ENCODE data around the gene PCBP4. TPM values are rescaled to one million over a fixed set of nuclear protein-coding genes. Genes with fewer than 3 reads are reported as not detected.
A peak's percentile ranks its signal among the peaks of the same experiment; 100 is the strongest.

The PCBP4 gene
- 28.1 TPM for polyA plus RNA-seq (2013, experiment 1 of 2)
- 39.0 TPM for polyA plus RNA-seq (2013, experiment 2 of 2)

DNA sequence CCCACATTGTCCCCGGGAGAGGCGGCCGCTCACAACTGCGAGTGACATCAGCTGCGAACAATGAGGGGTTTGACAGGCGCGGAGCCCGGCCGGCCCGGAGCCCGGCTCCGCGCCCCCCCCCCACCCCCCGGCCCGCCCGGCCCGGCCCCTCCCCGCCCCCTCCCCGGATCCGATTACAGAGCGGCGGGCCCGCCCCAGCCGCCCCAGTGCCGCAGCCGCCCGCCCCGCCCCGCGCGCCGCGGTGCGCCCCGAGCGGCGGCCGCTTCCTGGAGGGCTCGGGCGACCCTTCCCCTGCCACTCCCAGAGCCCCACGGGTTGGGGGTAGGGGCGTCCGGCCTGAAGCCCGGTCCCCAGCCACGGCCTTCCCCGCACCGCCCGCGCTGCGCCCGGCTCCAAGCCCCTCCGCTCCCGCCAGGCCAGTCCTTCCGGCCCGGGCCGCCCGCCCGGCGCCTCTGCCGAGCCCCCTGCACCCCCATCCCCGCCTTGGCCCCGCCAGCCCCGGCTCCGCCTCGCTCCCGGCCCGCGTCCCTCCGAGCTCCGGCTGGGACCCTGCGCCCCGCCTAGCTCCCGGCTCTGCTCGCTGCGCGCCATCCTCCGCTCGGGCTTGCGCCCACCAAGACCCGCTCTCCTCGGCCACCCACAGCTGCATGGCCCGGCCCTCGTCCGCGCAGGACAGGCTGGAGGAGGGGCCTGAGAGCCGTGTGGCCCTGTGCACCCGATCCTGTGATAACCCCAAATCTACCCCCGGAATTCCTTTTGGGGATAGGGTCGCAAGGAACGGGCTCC, at the start of gene PCBP4:
TSS of gene PCBP4 (minus strand) at position 71 of the 786 bp plus-strand sequence. CDS start 6,214 bp downstream, outside the sequence.
- under 1% methylated on average over 72 of the region's 90 CpGs for WGBS
- Histone ChIP-seq H3K27me3 (ENCODE audit: insufficient read depth, low read length) (peaks cover 7% of the 10 kb centered on the region; the same call in 1 of the 2 replicates), H3K4me3 (ENCODE audit: low read length) (peak within 1 kb of the TSS; percentile 81), H3K36me3 (ENCODE audit: insufficient read depth, low read length) (no peaks in the 10 kb centered on the region), H3K27ac (ENCODE audit: low read depth, low read length) (peak within 1 kb of the TSS; percentile 94), H3K4me1 (ENCODE audit: insufficient read depth, low read length) (peaks cover 29% of the 10 kb centered on the region), H3K9ac (ENCODE audit: low read depth, low read length) (peak within 1 kb of the TSS; percentile 95), H3K9me3 (ENCODE audit: insufficient read depth, low read depth, low read length) (no peaks in the 10 kb centered on the region)

- H3K27me3 ChIP-seq (ENCODE audit: insufficient read depth, low read length), result no peaks in the 10 kb centered on the region
- H3K4me1 ChIP-seq (ENCODE audit: insufficient read depth, low read length), result no peaks in the 10 kb centered on the region
- no peak overlapping the region for H3K9ac ChIP-seq (ENCODE audit: low read depth, low read length)
- no peak overlapping the region for H3K27ac ChIP-seq (ENCODE audit: low read depth, low read length)
- H3K4me3 ChIP-seq (ENCODE audit: low read length), result no peak overlapping the region
- H3K9me3 ChIP-seq (ENCODE audit: insufficient read depth, low read depth, low read length), result no peaks in the 10 kb centered on the region
- 91% methylated on average over 13 of the region's 13 CpGs for WGBS
- no peaks in the 10 kb centered on the region for H3K36me3 ChIP-seq (ENCODE audit: insufficient read depth, low read length)
Observed at GRCh38 chr3:52015438-52016228, 48.4 kb upstream of the PCBP4 start.

- no peaks in the 10 kb centered on the region for H3K27me3 ChIP-seq (ENCODE audit: insufficient read depth, low read length)
- H3K36me3 ChIP-seq (ENCODE audit: insufficient read depth, low read length), result no peaks in the 10 kb centered on the region
- no peaks in the 10 kb centered on the region for H3K9me3 ChIP-seq (ENCODE audit: insufficient read depth, low read depth, low read length)
- H3K4me3 ChIP-seq (ENCODE audit: low read length), result no peak overlapping the region
- no peak overlapping the region for H3K9ac ChIP-seq (ENCODE audit: low read depth, low read length)
- no peak overlapping the region for H3K27ac ChIP-seq (ENCODE audit: low read depth, low read length)
- no peaks in the 10 kb centered on the region for H3K4me1 ChIP-seq (ENCODE audit: insufficient read depth, low read length)
- WGBS, result 70% methylated on average over 8 of the region's 8 CpGs
Observed at GRCh38 chr3:52014613-52015012, 47.4 kb upstream of the PCBP4 start.

- H3K9me3 ChIP-seq (ENCODE audit: insufficient read depth, low read depth, low read length), result no peaks in the 10 kb centered on the region
- no peak overlapping the region for H3K9ac ChIP-seq (ENCODE audit: low read depth, low read length)
- no peak overlapping the region for H3K27ac ChIP-seq (ENCODE audit: low read depth, low read length)
- no peaks in the 10 kb centered on the region for H3K36me3 ChIP-seq (ENCODE audit: insufficient read depth, low read length)
- H3K4me3 ChIP-seq (ENCODE audit: low read length), result no peak overlapping the region
- WGBS, result 89% methylated on average over 6 of the region's 6 CpGs
- no peaks in the 10 kb centered on the region for H3K4me1 ChIP-seq (ENCODE audit: insufficient read depth, low read length)
- no peaks in the 10 kb centered on the region for H3K27me3 ChIP-seq (ENCODE audit: insufficient read depth, low read length)
Observed at GRCh38 chr3:52013802-52014598, 46.7 kb upstream of the PCBP4 start.

- Histone ChIP-seq H3K9ac (ENCODE audit: low read depth, low read length) (no peak overlapping the region), H3K36me3 (ENCODE audit: insufficient read depth, low read length) (no peaks in the 10 kb centered on the region), H3K4me3 (ENCODE audit: low read length) (no peak overlapping the region), H3K9me3 (ENCODE audit: insufficient read depth, low read depth, low read length) (no peaks in the 10 kb centered on the region), H3K4me1 (ENCODE audit: insufficient read depth, low read length) (no peaks in the 10 kb centered on the region), H3K27ac (ENCODE audit: low read depth, low read length) (no peak overlapping the region), H3K27me3 (ENCODE audit: insufficient read depth, low read length) (no peaks in the 10 kb centered on the region)
- WGBS, result 89% methylated on average over 7 of the region's 7 CpGs
Observed at GRCh38 chr3:52012699-52013098, 45.4 kb upstream of the PCBP4 start.

- Histone ChIP-seq H3K9ac (ENCODE audit: low read depth, low read length) (no peak overlapping the region), H3K27me3 (ENCODE audit: insufficient read depth, low read length) (no peaks in the 10 kb centered on the region), H3K4me3 (ENCODE audit: low read length) (no peak overlapping the region), H3K27ac (ENCODE audit: low read depth, low read length) (no peak overlapping the region), H3K4me1 (ENCODE audit: insufficient read depth, low read length) (peaks cover 8% of the 10 kb centered on the region), H3K36me3 (ENCODE audit: insufficient read depth, low read length) (no peaks in the 10 kb centered on the region), H3K9me3 (ENCODE audit: insufficient read depth, low read depth, low read length) (no peaks in the 10 kb centered on the region)
Observed at GRCh38 chr3:52010431-52010830, 43.2 kb upstream of the PCBP4 start.

DNA sequence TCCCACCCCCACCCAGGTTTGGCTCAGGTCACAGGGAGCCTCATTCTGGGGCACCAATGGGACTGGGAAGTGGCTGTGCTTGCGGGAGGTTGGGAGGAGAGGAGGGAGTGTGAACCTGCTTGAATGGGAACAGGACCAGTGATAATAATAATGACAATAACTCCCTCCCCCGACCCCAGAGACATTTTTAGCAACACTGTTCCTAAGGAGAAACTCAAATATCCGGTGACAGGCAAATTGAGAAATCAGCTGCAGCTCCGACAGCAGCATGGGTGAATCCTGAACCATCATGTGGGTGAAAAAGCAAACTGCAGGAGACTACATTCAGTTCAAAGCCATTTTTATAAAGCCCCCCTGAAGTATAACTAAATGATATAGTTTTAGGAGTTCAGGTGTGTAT, 40.0 kb upstream of the PCBP4 start:
- Histone ChIP-seq H3K9ac (ENCODE audit: low read depth, low read length) (no peak overlapping the region), H3K36me3 (ENCODE audit: insufficient read depth, low read length) (no peaks in the 10 kb centered on the region), H3K9me3 (ENCODE audit: insufficient read depth, low read depth, low read length) (no peaks in the 10 kb centered on the region), H3K4me3 (ENCODE audit: low read length) (no peak overlapping the region), H3K4me1 (ENCODE audit: insufficient read depth, low read length) (peaks cover 21% of the 10 kb centered on the region), H3K27me3 (ENCODE audit: insufficient read depth, low read length) (no peaks in the 10 kb centered on the region), H3K27ac (ENCODE audit: low read depth, low read length) (no peak overlapping the region)
- 72% methylated on average over 4 of the region's 4 CpGs for WGBS

DNA sequence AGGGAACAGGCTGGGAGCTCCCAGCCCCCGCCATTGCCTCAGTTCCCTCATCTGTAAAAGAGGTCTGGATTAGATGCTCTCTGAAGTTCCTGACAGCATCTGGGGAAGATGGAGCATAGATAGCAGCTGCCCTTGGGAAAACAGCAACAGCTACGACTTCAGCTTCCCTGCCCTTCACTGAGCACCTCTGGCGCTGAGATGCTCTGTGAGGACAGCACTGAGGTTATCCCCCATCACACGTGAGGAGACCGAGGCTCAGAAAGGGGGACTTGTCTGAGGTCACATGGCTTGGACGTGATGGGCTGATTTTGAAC, 39.5 kb upstream of the PCBP4 start:
- H3K4me3 ChIP-seq (ENCODE audit: low read length), result no peak overlapping the region
- 87% methylated on average over 6 of the region's 6 CpGs for WGBS
- H3K36me3 ChIP-seq (ENCODE audit: insufficient read depth, low read length), result no peaks in the 10 kb centered on the region
- peaks cover 21% of the 10 kb centered on the region for H3K4me1 ChIP-seq (ENCODE audit: insufficient read depth, low read length)
- H3K27me3 ChIP-seq (ENCODE audit: insufficient read depth, low read length), result no peaks in the 10 kb centered on the region
- H3K9ac ChIP-seq (ENCODE audit: low read depth, low read length), result no peak overlapping the region
- H3K9me3 ChIP-seq (ENCODE audit: insufficient read depth, low read depth, low read length), result no peaks in the 10 kb centered on the region
- H3K27ac ChIP-seq (ENCODE audit: low read depth, low read length), result no peak overlapping the region

DNA sequence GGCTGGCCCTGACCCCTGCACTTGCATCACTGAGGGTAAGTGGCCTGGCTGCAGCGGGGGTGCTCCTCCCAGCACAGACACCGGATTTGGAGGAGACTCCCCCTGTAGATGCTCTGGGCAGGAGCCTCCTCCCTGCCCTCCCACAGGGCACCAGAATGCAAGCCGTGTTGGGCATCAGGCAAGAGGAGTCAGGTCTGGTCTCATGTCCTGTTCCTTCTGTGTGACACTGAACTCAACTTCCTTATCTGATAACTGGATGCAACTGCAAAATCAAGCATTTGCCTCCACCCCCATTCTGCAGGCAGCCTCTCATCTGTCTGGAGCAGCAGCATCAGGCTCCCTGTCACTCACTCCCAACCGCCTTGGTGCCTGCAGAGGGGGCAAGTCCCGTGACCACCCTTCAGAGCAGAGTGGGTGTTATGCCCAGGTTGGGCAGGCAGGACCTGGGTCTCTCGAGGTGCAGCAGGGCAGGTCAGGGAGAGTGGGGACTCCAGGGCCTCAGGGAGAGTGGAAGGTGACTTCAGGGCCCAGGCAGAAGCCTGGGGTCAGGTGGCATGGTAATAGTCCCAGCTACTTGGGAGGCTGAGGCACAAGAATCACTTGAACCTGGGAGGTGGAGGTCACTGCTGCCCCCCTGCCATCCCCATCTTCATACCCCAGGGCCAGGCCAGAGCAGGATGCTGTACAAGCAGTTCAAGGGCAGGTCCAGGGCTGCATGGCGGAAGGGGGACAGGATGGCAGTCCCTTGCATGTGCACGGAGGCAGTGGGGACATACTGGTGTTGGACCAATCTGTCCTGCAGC, 39.0 kb upstream of the PCBP4 start:
- Histone ChIP-seq H3K27me3 (ENCODE audit: insufficient read depth, low read length) (no peaks in the 10 kb centered on the region), H3K36me3 (ENCODE audit: insufficient read depth, low read length) (no peaks in the 10 kb centered on the region), H3K9ac (ENCODE audit: low read depth, low read length) (no peak overlapping the region), H3K9me3 (ENCODE audit: insufficient read depth, low read depth, low read length) (no peaks in the 10 kb centered on the region), H3K4me3 (ENCODE audit: low read length) (peak overlapping the region; percentile 31), H3K4me1 (ENCODE audit: insufficient read depth, low read length) (peaks cover 23% of the 10 kb centered on the region), H3K27ac (ENCODE audit: low read depth, low read length) (peak overlapping the region; percentile 11; the same call in 1 of the 2 replicates)
- 50% methylated on average over 8 of the region's 8 CpGs for WGBS

- Histone ChIP-seq H3K36me3 (ENCODE audit: insufficient read depth, low read length) (no peaks in the 10 kb centered on the region), H3K4me1 (ENCODE audit: insufficient read depth, low read length) (peaks cover 23% of the 10 kb centered on the region), H3K9ac (ENCODE audit: low read depth, low read length) (0 out of 2 replicates have a peak overlapping the region, but pooled peaks have one; percentile 10), H3K27ac (ENCODE audit: low read depth, low read length) (peak overlapping the region; percentile 58), H3K4me3 (ENCODE audit: low read length) (peak overlapping the region; percentile 31), H3K9me3 (ENCODE audit: insufficient read depth, low read depth, low read length) (no peaks in the 10 kb centered on the region), H3K27me3 (ENCODE audit: insufficient read depth, low read length) (no peaks in the 10 kb centered on the region)
- 13% methylated on average over 15 of the region's 15 CpGs for WGBS
Observed at GRCh38 chr3:52005571-52005986, 38.3 kb upstream of the PCBP4 start.
